Left renal pelvis (tissue), 4 donors: ENCODE data around the gene TMEM123. TPM values are rescaled to one million over a fixed set of nuclear protein-coding genes. Genes with fewer than 3 reads are reported as not detected.
A peak's percentile ranks its signal among the peaks of the same experiment; 100 is the strongest.
"Not testable (repeated sequence)": the region's sequence is repeated elsewhere in the genome, so short reads cannot be mapped to it uniquely, and the experiment has no call there.

Experiments used
- DNase-seq, 4 donors: peaks; one replicate each; pipeline ENCODE4 v3.0.0-alpha.2; 2013; ENCODE audit warnings: low read depth in 4 of 4, low spot score in 3 of 4
- polyA plus RNA-seq, 4 donors: library from polyadenylated mRNA; unstranded; fragments of 120-200 nt; gene quantifications; one replicate each; pipeline ENCODE4 v1.2.1, GENCODE V29; 2013; ENCODE audit not compliant: insufficient read length in 4 of 4

TMEM123 gene
- polyA plus RNA-seq, 4 donors, result 179 to 384 (median 284) TPM

DNA sequence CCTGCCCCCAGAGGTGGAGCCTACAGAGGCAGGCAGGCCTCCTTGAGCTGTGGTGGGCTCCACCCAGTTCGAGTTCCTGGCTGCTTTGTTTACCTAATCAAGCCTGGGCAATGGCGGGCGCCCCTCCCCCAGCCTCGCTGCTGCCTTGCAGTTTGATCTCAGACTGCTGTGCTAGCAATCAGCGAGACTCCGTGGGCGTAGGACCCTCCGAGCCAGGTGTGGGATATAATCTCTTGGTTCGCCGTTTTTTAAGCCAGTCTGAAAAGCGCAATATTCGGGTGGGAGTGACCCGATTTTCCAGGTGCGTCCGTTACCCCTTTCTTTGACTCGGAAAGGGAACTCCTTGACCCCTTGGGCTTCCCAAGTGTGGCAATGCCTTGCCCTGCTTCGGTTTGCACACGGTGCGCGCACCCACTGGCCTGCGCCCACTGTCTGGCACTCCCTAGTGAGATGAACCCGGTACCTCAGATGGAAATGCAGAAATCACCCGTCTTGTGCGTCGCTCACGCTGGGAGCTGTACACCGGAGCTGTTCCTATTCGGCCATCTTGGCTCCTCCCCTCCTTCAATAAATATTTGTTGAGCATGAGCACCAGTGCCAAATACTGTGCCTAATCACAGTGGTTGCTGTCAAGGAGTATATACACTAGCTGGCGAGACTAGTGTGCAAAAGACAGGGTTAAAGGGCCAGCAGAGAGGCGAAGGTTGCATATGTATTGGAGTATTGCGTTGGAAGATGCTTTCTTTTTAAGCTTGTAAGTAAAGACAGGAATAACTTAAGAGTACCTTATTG, 77.7 kb downstream of the TMEM123 start:
- not testable (repeated sequence) for DNase-seq

DNA sequence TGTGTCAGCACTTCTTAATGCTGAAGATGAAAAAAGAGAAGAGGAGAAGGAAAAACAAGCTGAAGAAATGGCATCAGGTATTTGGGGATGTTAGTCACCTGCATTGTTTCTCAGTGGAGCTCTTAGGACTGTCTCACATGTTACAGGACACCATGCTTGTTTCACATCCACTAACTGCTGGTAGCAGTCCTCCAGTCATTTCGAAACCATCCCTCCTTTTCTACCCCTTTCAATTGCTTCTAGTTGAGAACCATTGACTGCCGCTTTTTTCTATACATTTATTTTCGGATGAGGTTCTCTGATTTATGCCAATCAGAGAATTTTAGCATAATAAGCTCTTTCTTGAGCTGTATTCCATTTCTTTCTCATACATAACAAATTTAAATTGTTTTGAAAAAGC, 84.1 kb downstream of the TMEM123 start:
- DNase-seq, result no peak

DNA sequence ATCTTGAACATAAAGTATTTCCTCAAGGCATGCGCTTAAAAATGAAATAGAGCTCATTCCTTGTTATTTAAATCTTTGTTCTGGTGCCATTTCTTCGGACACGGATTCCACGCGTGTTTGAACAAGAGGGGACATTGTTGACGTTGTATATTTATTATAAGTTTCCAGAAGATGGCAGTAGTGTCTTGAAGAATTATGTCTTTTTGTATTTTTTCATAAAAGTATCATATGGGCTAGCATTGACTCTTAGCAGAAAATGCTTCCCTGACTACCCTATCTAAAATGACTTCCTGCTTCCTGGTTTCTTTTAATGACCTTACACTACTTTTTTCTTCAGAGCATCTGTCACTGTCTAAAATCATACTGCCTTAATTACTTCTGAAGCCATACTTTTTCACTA, 85.2 kb downstream of the TMEM123 start:
- DNase-seq, result no peak

DNA sequence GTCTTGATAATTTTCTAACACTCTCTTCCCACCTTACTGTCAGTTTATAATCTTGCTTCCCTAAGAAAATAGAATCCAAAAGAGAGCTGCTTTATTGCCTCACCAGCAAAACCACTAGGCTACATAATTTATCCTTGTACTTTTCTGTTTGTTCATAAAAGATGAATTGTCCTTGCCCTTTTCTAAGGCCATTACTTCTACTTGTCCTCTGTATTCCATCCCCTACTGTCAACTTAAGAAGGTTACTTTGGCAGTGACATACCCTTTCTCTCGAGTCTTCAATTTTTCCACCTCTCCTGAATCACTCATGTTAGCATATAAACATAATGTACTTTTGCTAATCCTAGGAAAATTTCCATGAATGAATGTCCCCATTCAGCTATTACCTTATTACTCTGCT, 87.6 kb downstream of the TMEM123 start:
- no peak for DNase-seq

DNA sequence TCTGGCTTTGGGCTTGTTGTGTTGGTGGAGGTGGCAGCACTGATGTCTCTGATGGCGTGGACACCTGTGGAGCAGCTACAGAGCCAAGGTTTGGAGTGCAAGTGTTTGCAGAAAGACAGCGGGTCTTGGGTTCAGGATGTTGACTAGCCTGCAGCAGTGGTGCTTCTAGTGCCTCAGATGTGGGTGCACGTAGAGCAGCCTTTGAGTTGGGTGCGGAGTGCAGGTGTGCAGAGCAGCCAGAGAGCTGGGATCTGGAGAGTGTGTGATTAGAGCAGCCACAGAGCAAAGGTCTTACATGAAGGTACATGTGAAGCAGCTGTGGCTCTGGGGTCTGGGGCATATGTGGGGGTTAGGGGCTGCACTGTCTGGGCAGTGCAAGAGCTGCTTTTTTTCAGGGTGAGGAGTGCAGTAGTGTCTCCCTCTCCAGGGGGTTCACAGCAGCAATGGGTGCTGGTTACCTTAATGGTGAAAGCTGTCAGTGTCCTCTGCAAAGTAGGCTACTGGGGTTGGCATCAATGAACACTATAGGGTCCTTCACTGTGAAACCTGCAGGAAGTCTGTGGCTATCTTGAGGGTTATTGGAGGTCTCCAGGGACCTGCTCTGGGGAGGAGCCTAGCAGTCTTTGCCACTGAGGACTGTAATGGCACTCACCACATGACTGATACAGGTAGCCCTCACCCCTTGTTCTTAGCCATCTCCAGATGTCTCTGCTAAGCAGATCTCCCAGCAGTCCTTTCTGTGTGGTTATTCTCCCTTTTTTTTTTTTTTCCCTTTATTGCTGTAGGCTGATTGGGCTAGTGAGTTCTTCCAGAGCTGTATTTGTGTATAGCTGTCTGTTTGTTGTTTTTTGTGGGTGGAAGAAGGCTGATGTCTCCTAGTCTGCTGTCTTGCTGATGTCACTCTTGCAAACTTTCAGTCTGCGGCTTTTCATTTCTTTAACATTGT, 91.2 kb downstream of the TMEM123 start:
- no peak for DNase-seq

DNA sequence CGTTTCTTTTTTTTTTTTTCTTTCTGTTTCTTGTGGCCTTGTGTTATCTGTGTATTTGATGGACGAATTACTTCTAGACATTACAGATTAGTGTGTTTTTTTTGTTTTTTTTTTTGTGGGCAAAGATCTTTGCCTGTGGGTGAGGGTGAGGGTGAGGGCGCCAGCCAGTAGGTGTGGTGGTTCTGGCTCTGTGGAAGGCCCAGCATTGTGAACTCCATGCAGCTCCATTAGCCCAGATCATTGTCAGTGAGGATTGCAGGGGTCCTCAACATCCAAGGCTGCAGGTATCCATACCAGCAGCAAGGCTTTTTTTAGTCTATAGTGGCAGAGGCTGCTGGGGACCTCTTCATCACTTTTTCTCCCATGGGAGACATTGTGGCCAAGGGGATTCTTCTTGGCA, 91.9 kb downstream of the TMEM123 start:
- DNase-seq, result no peak

DNA sequence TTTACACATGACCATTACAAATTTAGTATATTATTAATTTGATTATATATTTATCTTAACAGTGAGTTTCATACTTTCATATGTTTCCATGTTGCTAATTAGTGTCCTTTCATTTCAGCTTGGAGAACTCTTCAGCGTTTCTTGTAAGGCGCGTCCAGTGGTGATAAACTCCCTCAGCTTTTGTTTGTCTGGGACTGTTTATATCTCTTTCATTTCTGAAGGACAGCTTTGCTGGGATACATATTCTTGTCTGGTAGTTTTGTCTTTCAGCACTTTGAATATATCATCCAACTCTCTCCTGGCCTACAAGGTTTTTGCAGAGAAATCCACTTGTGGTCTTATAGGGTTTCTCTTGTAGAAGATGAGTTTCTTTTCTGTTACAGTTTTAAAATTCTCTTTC, 93.2 kb downstream of the TMEM123 start:
- DNase-seq, result no peak

DNA sequence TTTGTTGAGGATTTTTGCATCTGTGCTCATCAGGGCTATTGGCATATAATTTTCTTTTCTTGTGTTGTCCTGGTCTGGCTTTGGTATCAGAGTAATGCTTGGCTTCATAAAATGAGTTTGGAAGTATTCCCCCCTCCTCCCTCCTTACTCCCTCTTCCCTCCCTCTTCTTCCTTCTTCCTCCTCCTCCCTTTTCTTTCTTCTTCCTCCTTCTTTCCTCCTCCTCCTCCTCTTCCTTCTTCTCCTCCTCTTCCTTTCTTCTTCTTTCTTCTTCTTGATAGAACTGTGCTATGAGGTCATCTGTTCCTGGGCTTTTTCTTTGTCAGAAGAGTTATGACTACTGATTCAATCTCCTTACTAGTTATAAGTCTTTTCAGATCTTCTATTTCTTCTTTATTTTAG, 95.4 kb downstream of the TMEM123 start:
- no peak for DNase-seq

DNA sequence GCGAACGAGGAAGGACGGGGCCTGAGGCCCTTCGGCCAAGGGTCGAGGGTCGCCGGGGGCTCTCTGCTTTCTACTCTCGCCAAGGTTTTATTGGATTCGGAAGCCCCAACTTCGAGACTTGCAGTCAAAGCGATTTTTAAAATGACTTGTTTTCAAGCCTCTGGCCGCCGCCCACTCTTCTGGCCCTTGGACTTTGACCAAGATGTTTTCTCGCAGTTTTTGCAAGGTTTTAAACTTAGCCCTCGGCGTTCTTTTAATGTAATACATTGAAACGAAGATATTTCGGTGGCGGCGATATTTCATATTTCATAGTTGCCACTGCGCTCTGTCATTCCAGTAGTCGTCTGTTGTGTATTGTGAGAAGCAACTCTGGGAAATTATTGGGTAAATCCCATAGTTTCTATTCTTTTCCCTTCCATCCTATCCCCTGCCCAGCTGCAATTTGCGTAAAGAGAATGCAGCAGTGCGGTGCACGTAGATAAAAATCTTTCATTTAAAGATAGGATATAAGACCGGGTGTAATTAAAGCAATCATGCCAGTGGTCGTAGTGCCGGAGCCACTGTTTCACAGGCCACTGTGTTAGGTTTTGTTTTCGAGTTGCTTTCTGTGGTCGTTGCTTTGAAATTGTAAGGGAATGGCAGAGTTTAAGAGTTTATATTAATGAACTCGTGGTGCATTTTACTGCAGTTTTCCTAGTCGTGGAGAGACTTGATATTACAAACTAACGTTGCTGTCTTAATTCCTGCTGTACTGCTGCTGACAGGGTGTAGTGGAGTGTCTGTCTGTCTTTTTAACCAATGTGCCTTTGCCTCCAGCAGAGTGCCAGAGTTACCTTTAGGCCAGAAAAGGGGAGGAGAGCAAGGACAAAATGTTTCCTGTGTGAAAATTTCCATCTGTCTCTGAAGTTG, 104.8 kb downstream of the TMEM123 start:
- peak in 2 of 4 donors; percentile 45 to 50 for DNase-seq

DNA sequence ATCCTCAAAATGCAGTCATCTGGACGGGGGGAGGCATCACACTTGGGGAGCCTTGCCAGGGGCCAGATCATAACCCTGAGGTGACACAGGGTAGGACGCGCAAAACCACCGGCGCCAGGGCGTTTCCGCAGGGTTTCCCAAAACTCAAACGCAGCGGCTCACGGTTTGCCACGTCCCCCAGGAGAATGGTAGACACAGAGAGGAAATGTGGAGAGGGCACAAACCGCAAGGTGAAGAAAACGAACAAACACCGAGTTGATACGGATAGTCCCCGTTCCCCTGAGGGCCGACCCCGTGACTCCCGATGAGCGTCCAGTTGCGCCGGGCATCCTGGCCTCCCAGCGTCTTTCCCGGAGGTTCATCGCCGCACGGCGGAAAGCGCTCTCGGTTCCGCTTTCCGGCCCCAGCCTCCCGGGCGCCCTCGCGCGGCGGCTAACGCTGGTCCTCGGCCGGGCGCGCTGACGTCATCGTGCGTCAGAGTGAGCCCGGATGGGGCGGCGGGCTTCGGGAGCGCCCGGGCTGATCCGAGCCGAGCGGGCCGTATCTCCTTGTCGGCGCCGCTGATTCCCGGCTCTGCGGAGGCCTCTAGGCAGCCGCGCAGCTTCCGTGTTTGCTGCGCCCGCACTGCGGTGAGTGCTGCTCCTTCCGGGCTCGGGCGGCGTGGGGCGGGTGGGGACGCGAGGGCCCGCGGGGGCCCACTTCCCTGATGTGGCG, 105.7 kb downstream of the TMEM123 start, which contains the start of gene BIRC2:
BIRC2 (plus strand) TSS at position 467 of the 714 bp plus-strand sequence. CDS start 2,641 bp downstream, outside the sequence.
- DNase-seq, result peak; percentile 81 to 89 (median 88)

DNA sequence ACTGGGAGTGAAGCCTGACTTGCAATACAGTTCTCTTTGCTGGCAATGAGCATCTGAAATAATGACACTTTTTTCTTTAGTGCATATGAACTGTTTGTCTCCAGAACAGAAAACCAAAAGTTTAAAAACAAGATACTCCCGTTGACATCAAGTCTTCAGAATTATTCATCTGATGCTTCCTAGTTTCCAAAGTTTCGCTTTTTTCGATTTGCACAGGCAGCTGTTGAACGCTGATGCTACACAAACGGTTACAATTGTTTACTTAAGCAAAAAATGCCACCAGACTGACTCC, 106.2 kb downstream of the TMEM123 start:
- DNase-seq, result no peak

Other genes with a start within 250 kb of the TMEM123 start
- 1 to 10 TPM; 1.1 to 1.7 (median 1.4) TPM for gene BIRC3, start 135.3 kb downstream of the TMEM123 start, polyA plus RNA-seq
- 10 to 100 TPM; 67.4 to 97.9 (median 79.3) TPM for gene BIRC2, start 105.6 kb downstream of the TMEM123 start, polyA plus RNA-seq
- 10 to 100 TPM in 3 of 4 donors, under 1 TPM in 1; 0.50 to 31.0 (median 25.4) TPM for gene MMP7, start 78.0 kb upstream of the TMEM123 start, polyA plus RNA-seq
- gene MMP20, start 172.6 kb upstream of the TMEM123 start, polyA plus RNA-seq, result not detected